GM21367 (cell line): ENCODE data around the gene OR6B1.
"Not testable (repeated sequence)": the region's sequence is repeated elsewhere in the genome, so short reads cannot be mapped to it uniquely, and the experiment has no call there.

Experiments
- ATAC-seq: cut with Tn5 transposase; IDR thresholded peaks from one replicate; pipeline ENCODE4 v1.9.1; 2021; ENCODE audit not compliant: unreplicated experiment

Gene OR6B1

DNA sequence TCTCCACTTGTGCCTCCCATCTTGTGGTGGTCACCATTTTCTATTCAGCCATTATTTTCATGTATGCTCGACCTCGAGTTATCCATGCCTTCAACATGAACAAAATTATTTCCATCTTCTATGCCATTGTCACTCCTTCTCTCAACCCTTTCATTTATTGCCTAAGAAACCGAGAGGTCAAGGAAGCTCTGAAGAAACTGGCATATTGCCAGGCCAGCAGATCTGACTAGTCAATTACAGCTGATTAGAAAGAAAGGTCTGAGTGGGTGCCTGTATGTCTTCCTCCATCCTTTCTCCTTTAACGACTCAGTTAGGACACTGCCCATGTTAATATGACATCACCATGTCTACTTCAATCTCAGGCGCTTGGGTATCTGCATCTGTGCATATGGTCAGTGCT lies 4.6 kb downstream of the OR6B1 start:
- no peak for ATAC-seq

DNA sequence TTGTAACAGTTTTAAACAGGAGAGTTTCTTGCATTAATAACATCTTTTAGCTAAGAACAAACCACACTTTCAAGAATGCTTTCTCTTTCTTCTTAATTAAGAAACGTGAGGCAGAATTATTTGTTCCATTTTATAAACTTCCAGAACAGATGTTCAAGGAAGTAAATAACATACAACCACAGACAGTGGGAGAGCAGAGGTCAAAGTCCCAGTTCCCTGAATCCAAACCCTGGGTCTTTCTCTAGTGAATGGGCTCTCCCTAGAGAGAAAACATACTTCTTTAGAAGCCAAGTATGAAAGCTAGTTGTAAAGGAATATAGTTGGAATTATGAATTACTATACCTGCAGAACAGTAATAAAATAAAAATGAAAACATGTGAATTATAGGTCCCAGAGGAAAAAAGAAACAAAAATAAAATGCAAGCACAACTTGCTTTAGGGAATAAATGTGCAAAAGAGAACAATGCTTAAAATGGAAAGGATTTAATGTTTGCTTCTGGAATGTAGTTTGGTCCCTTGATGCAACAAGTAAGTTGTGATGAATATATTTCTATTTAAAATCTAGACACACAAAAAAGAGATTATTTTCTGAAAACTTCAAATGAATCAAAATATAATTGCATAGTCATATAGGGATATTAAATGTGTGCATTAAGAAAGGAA lies 6.0 kb downstream of the OR6B1 start:
- no peak for ATAC-seq

DNA sequence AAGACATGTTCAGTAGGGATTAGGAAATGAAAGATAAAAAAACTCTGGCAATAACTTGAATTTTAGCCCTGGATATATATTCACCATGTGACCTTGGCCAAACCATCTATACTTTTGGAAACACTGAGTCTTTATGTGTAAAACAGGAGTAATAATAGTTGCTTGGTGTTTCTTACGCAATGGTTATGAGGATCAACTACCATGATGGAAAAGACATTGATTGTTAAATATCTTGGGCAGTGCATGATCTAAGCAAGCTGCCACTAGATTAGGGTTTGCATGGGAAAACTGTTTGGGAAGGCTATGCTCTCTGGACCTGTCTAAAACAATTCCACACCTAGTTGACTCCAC lies 6.5 kb downstream of the OR6B1 start:
- no peak for ATAC-seq

DNA sequence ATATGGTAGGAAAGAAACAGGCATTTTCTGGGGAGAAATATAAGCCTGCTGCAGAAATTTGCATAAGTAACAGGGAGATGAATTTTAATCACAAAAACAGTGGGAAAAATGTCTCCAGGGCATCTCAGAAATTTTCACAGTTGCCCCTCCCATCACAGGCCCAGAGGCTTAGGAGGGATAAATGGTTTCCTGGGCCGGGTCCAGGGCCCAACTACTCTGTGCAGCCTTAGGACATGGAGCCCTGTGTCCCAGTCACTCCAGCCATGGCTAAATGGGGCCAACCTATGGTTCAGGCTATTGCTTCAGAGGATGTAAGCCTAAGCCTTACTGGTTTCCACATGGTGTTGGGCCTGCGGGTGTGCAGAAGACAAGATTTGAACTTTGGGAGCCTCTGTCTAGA lies 9.2 kb downstream of the OR6B1 start:
- no peak for ATAC-seq

DNA sequence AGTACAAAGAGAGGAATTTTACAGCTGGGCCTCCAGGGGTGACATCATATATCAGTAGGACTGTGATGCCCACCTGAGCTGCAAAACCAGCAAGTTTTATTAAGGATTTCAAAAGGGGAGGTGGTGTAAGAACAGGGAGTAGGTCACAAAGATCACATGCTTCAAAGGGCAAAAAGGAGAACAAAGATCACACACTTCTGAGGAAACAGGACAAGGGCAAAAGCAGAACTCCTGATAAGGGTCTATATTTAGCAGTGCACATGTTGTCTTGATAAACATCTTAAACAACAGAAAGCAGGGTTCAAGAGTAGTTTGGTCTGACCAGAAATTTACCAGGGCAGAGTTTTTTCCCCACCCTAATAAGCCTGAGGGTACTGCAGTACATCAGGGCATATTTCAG lies 9.9 kb downstream of the OR6B1 start:
- ATAC-seq: not testable (repeated sequence)

DNA sequence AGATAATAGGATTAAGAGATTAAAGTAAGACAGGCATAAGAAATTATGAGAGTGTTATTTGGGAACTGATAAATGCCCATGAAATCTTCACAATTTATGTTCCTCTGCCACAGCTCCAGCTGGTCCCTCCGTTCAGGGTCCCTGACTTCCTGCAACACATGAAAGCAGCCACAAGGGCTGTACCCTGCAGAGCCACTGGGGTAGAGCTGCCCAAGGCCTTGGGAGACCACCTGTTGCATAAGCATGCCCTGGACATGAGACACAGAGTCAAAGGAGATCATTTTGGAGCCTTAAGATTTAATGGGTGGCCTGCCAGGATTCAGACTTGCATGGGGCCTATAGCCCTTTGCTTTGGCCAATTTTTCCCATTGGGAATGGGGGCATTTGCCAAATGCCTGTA lies 10.7 kb downstream of the OR6B1 start:
- ATAC-seq: not testable (repeated sequence)

DNA sequence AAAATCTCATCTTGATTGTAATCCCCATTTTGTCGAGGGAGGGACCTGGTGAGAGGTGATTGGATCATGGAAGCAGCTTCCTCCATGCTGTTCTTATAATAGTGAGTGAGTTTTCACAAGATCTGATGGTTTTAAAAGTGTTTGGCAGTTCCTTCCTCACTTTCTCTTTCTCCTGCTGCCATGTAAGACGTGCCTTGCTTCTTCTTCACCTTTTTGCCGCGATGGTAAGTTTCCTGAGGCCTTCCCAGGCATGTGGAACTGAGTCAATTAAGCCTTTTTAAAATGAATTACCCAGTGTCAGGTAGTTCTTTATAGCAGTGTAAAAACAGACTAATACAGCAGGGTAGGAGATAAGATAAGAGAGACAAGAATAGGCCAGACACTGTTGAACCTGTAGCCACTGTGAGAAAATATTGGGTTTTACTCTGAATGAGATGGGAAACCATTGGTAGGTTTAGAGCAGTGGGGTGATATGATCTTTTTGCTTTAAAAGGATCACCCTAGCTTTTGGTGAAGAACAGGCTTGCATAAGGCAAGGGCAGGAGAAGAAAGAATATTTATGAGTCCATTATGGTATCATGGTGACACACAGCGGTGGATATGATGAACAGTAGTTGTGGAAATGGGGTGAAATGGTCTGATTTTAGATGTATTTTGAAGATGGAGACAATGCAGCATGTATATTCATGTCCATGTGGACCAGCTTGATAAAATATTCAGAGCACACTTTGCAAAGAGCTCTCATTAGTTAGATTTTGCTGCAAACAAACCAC lies 11.5 kb downstream of the OR6B1 start:
- ATAC-seq: no peak

DNA sequence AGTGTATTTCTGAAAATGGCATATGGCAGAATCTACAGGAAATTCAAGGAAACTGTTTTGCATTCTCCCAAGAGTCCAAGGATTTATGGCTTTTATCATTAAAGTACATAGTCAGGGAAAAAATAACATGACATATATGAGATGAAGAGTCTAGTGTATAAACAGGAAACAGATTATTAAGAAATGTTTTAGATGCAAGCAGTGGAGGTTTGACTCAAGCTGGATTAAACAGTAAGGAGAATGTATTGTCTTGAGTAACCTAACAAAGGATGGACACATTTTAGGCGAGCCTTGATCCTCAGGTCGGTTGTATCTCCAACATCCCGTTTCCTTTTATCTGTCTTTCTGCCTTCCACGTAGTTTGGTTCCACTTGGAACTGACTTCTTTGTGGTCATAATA lies 17.9 kb downstream of the OR6B1 start:
- no peak for ATAC-seq

DNA sequence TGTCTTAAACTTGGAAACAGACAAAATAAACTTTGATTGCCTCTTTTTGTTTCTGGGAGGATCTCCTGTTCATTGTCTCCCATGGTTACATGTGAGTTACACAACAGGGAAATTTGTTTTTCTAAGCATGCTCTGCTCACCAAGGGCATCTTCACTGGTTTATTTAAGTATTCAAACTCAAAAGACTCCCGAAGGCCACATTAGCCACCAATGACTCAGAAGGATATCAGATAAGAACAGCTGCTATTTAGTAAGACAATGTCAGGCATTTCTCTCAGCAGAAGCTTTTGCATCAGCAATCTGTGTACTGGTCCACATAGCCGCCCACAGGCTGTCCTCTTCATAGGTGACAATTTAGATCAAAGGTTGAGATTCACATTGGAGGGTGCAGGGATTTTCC lies 19.3 kb downstream of the OR6B1 start:
- no peak for ATAC-seq

DNA sequence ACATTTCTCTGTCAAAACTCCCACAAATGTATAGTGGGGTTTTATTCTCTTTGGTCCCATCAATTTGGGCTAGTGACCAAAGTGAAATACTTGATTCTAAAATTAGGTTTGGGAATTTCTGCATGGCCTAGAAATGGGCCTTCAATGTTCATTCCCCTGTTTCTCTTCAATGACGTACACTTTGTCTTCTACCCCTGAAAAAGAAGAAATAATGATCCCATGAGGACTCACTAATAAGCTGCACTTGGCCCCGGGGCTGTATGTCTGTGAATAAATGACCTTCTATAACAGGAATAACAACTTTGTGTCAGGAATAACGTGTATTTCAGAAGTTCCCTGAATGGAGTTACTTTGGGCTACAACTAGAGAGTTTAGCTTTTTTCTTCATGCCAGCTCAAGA lies 20.2 kb downstream of the OR6B1 start:
- ATAC-seq: no peak

DNA sequence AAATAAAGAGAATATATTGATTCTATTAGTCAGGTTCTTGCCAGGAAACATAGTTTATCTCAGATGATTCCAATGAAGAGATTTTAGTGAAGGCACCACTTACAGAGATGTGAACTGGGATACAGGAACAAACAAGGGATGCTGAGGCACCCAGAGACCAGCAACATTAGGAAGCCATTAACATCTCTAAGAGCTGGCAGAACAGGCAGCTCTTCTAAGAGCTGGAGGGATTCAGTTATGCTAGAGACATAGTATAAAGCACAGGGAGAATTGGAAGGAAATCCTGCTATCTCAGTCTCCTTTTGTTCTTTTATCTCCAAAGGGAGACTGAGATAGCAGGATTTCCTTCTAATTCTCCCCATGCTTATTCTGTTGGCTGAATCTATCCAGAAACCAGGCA lies 22.0 kb downstream of the OR6B1 start:
- ATAC-seq: no peak

DNA sequence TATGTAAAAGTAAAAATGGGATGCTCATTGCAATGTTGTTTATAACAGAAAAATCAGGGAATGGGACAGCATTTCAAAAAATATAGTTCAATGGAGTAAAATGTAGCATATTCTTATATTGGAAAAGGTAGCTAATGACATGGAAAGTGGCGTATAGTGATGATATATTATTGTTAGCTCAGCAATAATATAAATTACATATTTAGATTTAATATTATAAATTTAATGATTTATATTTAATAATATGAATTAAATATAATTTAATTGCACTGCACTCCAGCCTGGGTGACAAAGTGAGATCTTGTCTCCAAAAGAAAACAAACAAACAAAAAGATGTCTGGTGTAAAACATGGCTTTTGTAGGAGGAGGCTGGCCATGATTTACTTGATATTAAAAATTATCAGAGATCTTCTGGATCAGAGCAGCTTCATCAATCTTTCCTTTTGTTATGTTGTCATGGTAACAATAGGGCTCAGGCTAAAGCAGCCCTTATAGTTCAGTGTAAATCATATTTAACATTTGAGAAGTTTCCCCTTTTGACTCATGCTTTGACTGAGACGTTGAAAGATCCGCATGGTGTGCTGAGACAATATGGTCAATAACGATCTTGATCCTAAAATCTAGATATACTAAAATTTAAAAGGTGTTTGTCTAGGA lies 23.2 kb downstream of the OR6B1 start:
- no peak for ATAC-seq

DNA sequence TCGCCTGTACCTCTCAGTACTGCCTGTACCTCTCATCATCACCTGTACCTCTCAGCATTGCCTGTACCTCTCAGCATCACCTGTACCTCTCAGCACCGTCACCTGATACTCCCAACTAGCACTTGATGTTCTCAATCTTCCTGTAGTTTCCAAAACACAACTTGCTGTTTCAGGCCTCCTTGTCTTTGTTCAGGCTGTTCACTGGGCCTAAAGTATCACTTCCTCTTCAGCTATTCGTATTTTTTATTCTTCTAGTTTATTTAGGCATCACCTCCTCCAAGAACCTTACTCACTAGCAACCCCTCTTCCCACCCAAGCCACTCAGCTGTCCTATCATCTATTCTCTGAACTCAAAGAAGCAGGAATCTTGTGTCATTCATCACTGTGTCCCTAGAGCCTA lies 24.1 kb downstream of the OR6B1 start:
- no peak for ATAC-seq

DNA sequence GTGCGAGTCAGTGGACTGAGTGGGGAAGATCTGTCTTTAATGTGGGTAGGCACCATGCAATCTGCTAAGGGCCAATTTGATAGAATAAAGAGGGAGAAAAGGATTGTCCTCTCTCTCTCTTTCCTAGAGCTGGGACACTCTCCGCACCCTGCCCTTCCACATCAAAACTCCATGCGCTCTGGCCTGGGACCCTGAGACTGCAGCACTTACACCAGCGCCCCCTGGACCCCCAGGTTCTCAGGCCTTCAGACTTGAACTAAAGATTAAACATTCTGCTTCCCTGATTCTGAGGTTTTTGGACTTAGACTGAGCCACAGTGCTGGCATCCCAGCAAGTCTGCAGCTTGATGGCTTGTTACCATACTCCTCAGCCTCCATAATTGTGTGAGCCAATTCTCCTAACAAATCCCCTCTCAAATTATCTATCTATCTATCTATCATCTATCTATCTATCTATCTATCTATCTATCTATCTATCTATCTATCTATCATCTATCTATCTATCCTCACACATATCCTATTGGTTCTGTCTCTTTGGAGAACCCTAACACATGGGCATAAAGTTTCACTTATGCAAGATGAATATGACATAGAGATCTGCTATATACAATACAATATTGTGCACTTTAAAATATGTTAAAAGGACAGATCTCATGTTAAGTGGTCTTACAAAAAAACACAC lies 26.2 kb downstream of the OR6B1 start:
- ATAC-seq: no peak

DNA sequence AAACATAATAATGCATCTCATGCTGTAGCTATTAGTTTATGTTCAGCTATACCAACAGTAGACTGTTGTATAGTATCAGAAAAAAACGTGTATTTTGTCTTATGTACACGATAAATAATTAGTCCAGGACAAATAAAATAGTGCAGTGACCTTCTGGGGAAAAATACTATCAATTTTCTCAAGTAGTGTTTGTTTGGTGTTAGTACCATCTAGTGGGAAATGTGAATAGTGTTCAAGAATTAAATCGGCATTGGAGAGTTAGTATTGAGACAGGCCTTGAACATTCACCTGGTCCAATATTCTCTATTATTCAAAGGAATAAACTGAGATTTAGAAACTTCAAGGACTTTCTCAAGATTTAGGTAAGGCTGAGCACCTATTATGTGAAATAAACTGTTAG lies 26.9 kb downstream of the OR6B1 start:
- no peak for ATAC-seq

DNA sequence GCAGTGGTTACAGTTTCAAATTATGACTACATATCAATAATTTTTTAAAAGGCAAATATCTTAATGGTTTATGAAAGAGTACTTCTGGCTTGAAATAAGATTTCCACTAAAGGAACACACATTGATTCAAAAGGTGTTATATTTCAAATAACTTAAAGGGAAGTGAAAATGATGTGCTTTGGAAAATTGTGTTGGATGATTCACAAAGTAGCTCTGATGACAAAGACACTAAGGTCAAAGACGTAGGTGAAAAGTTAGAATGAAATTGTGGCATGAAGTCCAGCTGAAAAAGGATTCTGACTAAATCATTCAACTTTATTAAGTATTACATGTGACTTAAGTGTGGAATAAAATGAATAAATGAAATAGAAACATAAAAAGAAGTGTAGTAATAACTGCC lies 27.9 kb downstream of the OR6B1 start:
- no peak for ATAC-seq

DNA sequence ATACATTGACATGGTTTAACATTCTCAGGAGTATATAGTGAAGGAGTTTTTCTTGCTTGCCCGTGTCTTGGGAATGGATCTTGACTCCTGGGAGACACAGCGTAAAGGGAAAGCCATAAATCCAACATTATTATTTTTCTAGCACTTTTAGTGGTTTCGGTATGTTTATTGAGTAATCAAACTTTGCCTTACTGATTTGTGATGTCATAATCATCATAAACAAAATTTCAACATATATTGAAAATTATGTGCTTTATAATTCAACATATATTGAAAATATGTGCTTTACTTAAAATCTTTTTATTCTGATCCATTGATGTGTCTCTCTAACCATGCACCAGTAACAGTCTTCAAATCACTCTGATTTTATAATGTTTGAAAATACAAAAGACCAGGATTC lies 28.4 kb downstream of the OR6B1 start:
- no peak for ATAC-seq

DNA sequence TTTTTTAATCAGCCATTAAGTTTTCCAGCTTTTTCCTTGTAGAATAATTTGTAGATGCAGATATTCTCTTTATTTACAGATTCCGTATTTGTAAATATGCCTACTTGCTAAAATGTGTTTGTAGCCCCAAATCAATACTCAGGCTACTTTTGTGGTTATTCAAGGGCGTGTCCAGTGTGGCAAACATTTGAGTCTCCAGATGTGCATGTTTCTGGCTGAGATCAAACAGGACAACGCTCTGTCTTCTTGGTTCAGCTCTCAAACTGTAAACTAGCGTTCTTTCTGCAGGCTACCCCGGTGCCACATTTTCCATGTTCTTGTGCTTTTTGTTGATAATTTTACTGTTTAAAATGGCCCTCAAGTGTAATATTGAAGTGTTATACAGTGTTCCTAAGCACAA lies 32.4 kb downstream of the OR6B1 start:
- no peak for ATAC-seq

DNA sequence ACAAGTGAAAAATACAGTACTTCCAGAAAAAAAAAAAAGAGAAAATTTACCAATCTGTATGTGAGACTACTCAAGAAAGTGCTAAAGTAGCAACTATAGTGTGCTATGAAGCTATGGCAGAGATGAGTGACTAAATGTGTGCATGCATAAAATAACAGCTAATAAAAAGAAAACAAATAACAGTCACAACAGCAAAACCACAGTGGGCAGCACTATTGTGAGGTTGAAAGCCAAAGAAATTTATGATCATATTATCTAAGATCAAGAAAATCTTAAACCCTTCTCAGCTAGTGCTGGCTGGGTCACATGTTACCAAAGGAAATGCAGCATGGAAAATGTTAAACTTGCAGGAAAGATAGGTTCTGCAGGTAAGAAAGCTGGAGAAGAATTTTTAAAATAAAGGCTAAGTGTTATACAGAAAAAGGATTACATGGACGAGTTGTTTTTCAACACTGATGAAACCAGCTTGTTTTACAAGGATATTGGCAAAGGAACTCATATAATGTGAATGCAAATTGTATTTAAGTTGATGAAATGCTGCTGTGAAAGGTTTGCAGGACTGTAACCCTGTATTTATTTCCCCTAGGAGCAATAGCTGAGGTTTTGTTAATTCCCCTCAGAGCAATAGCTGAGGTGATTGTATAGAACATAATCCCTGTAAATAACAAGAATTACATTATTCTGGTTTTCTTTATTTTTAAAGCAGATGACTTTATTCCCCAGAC lies 33.0 kb downstream of the OR6B1 start:
- no peak for ATAC-seq

DNA sequence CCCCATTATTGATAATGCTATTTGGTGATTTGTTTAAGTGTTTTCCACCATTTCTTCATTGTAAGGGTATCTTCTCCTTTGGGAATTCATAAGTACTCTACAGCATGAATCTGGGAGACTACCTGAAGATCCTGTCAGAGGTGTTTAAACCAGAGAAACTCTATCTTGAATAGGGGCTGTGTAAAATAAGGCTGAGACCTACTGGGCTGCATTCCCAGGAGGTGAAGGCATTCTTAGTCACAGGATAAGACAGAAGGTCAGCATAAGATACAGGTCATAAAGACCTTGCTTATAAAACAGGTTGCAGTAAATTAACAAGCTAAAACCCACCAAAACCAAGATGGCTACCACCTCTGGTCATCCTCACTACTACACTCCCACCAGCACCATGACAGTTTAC lies 35.3 kb downstream of the OR6B1 start:
- no peak for ATAC-seq

DNA sequence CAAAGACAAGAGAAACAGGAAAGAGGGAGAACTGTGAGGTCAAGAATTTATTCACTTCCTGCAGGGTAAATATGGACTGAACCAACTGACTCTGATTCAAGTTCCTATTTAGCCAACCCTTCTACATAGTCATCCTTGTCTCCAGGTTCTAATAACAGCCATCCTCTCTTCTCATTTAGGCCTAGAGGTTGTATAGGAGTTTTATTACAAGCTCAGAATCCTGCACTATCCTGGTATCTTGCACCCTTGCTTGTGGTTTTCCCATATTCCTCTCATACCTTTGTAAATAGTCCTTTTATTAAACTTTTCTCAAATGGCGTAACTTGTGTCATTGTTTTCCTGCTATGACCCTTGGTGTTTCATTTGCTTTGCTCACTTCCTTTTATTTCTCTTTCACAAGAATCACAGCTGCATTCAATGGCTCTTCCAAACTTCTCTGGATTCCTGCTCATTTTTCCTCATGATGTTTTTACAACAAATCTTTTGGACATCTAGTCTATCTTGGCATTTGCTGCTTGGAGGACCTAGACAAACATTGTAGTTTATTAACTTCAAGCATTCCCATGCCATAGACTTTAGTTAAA lies 36.3 kb downstream of the OR6B1 start:
- ATAC-seq: no peak
